Activated CD4-positive, alpha-beta T cell treated with anti-CD3 and anti-CD28 coated beads, Interleukin-2, amount 50 U/mL, for 24 hours (primary cell): ENCODE results near the gene CDH23.

Experiments used
- DNase-seq, 2 donors: peaks; one replicate each; pipeline ENCODE4 v3.0.0-alpha.2; 2020; ENCODE audit warnings: low read depth in 1 of 2, low spot score in 1 of 2

Gene CDH23

GRCh38 chr10:71635867-71636266 is 239.1 kb downstream of the CDH23 start:
- no peak for DNase-seq

- DNase-seq = no peak
These were observed 239.9 kb downstream of the CDH23 start for GRCh38 chr10:71636588-71636987.

GRCh38 chr10:71637305-71637704 is 240.6 kb downstream of the CDH23 start:
- DNase-seq = no peak

GRCh38 chr10:71638064-71638821 is 241.5 kb downstream of the CDH23 start:
- DNase-seq = no peak

- no peak for DNase-seq
These were observed 242.4 kb downstream of the CDH23 start for GRCh38 chr10:71638822-71639719.

- DNase-seq = no peak
These were observed 243.9 kb downstream of the CDH23 start for GRCh38 chr10:71640607-71641006.

- DNase-seq = no peak
These were observed 244.7 kb downstream of the CDH23 start for GRCh38 chr10:71641449-71641848.

GRCh38 chr10:71641986-71642385 is 245.3 kb downstream of the CDH23 start:
- no peak for DNase-seq

- DNase-seq = no peak
These were observed 247.2 kb downstream of the CDH23 start for GRCh38 chr10:71643904-71644303.

GRCh38 chr10:71644307-71645180 is 247.8 kb downstream of the CDH23 start:
- no peak for DNase-seq

GRCh38 chr10:71645185-71645584 is 248.5 kb downstream of the CDH23 start:
- DNase-seq = no peak

- no peak for DNase-seq
These were observed 249.3 kb downstream of the CDH23 start for GRCh38 chr10:71646037-71646436.

GRCh38 chr10:71646592-71647292 is 250.0 kb downstream of the CDH23 start:
- no peak for DNase-seq

GRCh38 chr10:71647526-71648253 is 251.0 kb downstream of the CDH23 start:
- no peak for DNase-seq

GRCh38 chr10:71648254-71648932 is 251.7 kb downstream of the CDH23 start:
- no peak for DNase-seq

GRCh38 chr10:71648933-71649320 is 252.2 kb downstream of the CDH23 start:
- DNase-seq = no peak

- no peak for DNase-seq
These were observed 252.9 kb downstream of the CDH23 start for GRCh38 chr10:71649631-71650030.

- DNase-seq = no peak
These were observed 253.7 kb downstream of the CDH23 start for GRCh38 chr10:71650397-71650796.

GRCh38 chr10:71651428-71651827 is 254.7 kb downstream of the CDH23 start:
- no peak for DNase-seq
